HFFc6 (cell line): ENCODE data around the gene UBE2Z. TPM values are rescaled to one million over a fixed set of nuclear protein-coding genes. Genes with fewer than 3 reads are reported as not detected.

Experiments
- DNase-seq: peaks from one replicate; pipeline ENCODE4 v3.0.0-alpha.2; 2018
- H3K27ac Mint-ChIP-seq: 2 replicates; pipeline ENCODE4 v1.8.0; 2020; ENCODE audit warnings: mild to moderate bottlenecking, mixed read lengths
- H3K27me3 Mint-ChIP-seq: 2 replicates; pipeline ENCODE4 v1.8.0; 2021; ENCODE audit warnings: mild to moderate bottlenecking, moderate library complexity, mixed read lengths; ENCODE audit not compliant: insufficient read depth
- H3K36me3 Mint-ChIP-seq: 2 replicates; pipeline ENCODE4 v1.8.0; 2021; ENCODE audit warnings: low read depth, mixed read lengths
- H3K4me1 Mint-ChIP-seq: 2 replicates; pipeline ENCODE4 v1.8.0; 2020; ENCODE audit warnings: low read depth, mixed read lengths
- H3K4me3 Mint-ChIP-seq: 2 replicates; pipeline ENCODE4 v1.8.0; 2020; ENCODE audit warnings: mild to moderate bottlenecking, moderate library complexity, mixed read lengths
- H3K9me3 Mint-ChIP-seq: 2 replicates; pipeline ENCODE4 v1.8.0; 2020; ENCODE audit warnings: mild to moderate bottlenecking, mixed read lengths
- total RNA-seq, 6 experiments: library from RNA; stranded (reverse); fragmentation: NEBNext Ultra II Directional; extraction: Animal tissue kit (Norgen Biotek cat#: 25700); gene quantifications; 2 replicates in 1 of 6; 3 replicates in 5 of 6; pipeline ENCODE4 v1.2.3, GENCODE V29; 2021
- TF ChIP-seq, protein P1 (sequence below): fragments of 200-600 bp; sonication (generic); IDR thresholded peaks from 2 replicates; pipeline ENCODE4 v1.5.0; 2021; ENCODE audit warnings: antibody characterized with exemption, mild to moderate bottlenecking

The UBE2Z gene
- total RNA-seq, 6 experiments from 2014 or later, result 117 to 135 (median 125) TPM

GRCh38 chr17:48893646-48894508 lies 14.3 kb upstream of the UBE2Z start:
- Mint-ChIP-seq H3K27me3 (peaks cover 2% of the 10 kb centered on the region), H3K4me1 (peaks cover 23% of the 10 kb centered on the region), H3K27ac (peak overlapping the region; percentile 96), H3K9me3 (no peaks in the 10 kb centered on the region), H3K4me3 (peak overlapping the region; percentile 100), H3K36me3 (peaks cover 16% of the 10 kb centered on the region)
- DNase-seq, result no peak
- TF ChIP-seq, protein P1, sequence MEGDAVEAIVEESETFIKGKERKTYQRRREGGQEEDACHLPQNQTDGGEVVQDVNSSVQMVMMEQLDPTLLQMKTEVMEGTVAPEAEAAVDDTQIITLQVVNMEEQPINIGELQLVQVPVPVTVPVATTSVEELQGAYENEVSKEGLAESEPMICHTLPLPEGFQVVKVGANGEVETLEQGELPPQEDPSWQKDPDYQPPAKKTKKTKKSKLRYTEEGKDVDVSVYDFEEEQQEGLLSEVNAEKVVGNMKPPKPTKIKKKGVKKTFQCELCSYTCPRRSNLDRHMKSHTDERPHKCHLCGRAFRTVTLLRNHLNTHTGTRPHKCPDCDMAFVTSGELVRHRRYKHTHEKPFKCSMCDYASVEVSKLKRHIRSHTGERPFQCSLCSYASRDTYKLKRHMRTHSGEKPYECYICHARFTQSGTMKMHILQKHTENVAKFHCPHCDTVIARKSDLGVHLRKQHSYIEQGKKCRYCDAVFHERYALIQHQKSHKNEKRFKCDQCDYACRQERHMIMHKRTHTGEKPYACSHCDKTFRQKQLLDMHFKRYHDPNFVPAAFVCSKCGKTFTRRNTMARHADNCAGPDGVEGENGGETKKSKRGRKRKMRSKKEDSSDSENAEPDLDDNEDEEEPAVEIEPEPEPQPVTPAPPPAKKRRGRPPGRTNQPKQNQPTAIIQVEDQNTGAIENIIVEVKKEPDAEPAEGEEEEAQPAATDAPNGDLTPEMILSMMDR, result no peak

DNA sequence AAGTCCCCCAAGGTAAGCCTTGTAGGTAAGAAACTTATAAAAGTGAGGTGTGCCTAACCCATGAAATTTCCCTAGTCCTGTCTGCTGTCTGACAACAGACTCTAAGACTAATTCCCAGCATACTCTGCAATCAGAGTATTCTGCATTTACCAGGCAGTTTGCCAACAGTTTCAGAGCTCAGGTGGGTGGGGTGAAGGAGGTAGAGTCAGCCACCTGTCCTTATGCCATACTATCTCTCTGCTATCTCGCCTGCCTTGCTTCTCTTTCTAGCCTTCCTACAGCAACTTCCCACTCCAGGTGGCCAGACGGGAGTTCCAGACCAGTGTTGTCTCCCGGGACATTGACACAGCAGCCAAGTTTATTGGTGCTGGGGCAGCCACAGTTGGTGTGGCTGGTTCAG lies 13.3 kb upstream of the UBE2Z start:
- H3K4me1 Mint-ChIP-seq, result peaks cover 29% of the 10 kb centered on the region
- no peak overlapping the region for H3K4me3 Mint-ChIP-seq
- peaks cover 2% of the 10 kb centered on the region for H3K27me3 Mint-ChIP-seq
- TF ChIP-seq, protein P1, result no peak
- H3K9me3 Mint-ChIP-seq, result no peaks in the 10 kb centered on the region
- no peak for DNase-seq
- H3K27ac Mint-ChIP-seq, result no peak overlapping the region
- peaks cover 16% of the 10 kb centered on the region for H3K36me3 Mint-ChIP-seq

DNA sequence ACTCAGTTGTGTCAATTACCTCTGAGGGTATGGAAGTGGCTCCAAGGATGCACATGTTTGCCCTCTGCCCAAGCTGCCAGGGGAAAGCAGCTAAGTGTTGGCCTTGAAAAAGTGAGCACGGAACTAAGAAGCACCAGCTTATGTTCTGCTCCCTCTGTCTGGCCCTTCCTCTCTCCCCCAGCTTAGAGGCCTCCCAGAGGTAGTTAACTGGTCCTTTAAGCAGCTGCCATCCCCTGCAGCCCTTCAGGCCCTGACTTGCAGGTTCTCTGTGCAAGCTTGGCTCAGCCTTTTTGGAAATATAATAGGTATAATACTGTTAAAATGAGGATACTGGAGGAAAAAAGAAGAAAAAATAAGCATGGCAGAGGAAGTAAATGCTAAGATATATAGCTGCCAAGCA lies 7.0 kb upstream of the UBE2Z start:
- peaks cover 15% of the 10 kb centered on the region for H3K36me3 Mint-ChIP-seq
- H3K9me3 Mint-ChIP-seq, result no peaks in the 10 kb centered on the region
- H3K27me3 Mint-ChIP-seq, result no peaks in the 10 kb centered on the region
- H3K4me3 Mint-ChIP-seq, result no peak overlapping the region
- DNase-seq, result no peak
- peaks cover 20% of the 10 kb centered on the region for H3K4me1 Mint-ChIP-seq
- TF ChIP-seq, protein P1, result no peak
- H3K27ac Mint-ChIP-seq, result no peak overlapping the region

- Mint-ChIP-seq H3K27me3 (no peaks in the 10 kb centered on the region), H3K9me3 (no peaks in the 10 kb centered on the region), H3K4me3 (no peak overlapping the region), H3K27ac (no peak overlapping the region), H3K36me3 (peaks cover 6% of the 10 kb centered on the region; the same call in 1 of the 2 replicates), H3K4me1 (peaks cover 11% of the 10 kb centered on the region)
- DNase-seq, result no peak
- TF ChIP-seq, protein P1, result no peak
These were observed 4.8 kb upstream of the UBE2Z start for GRCh38 chr17:48903401-48903800.

DNA sequence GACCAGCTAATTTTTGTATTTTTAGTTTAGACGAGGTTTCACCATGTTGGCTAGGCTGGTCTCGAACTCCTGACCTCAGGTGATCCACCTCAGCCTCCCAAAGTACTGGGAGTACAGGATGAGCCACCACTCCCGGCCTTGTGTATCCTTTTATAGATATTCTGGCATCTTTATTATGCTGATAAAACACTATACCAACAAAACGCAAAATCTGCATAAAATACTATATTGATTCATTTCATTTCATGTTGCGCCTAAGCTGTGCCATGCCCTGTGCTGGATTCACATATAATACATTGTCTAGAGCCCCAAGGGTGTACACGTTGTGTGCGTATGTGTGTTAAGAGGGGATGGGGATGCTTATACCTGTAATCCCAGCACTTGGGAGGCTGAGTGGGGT lies 3.8 kb upstream of the UBE2Z start:
- TF ChIP-seq, protein P1, result no peak
- no peaks in the 10 kb centered on the region for H3K9me3 Mint-ChIP-seq
- H3K27me3 Mint-ChIP-seq, result no peaks in the 10 kb centered on the region; the same call in 1 of the 2 replicates
- peaks cover 12% of the 10 kb centered on the region for H3K4me1 Mint-ChIP-seq
- no peak overlapping the region for H3K27ac Mint-ChIP-seq
- peaks cover 9% of the 10 kb centered on the region for H3K36me3 Mint-ChIP-seq
- no peak overlapping the region for H3K4me3 Mint-ChIP-seq
- DNase-seq, result no peak
